Activated naive CD4-positive, alpha-beta T cell treated with anti-CD3 and anti-CD28 coated beads, Interleukin-2, amount 50 U/mL, for 16 hours (primary cell): ENCODE results near the gene STAG1.
"Not testable (repeated sequence)": the region's sequence is repeated elsewhere in the genome, so short reads cannot be mapped to it uniquely, and the experiment has no call there.

ENCODE experiments used
- DNase-seq: peaks from one replicate; pipeline ENCODE4 v3.0.0-alpha.2; 2020

The STAG1 gene

GRCh38 chr3:136741063-136741462 lies 11.1 kb downstream of the STAG1 start:
- DNase-seq, result no peak

GRCh38 chr3:136740351-136740958 lies 11.7 kb downstream of the STAG1 start:
- DNase-seq, result no peak

GRCh38 chr3:136736950-136737349 lies 15.2 kb downstream of the STAG1 start:
- not testable (repeated sequence) for DNase-seq

- no peak for DNase-seq
Observed at GRCh38 chr3:136735103-136735502, 17.1 kb downstream of the STAG1 start.

GRCh38 chr3:136734382-136735070 lies 17.7 kb downstream of the STAG1 start:
- no peak for DNase-seq

- DNase-seq, result no peak
Observed at GRCh38 chr3:136733317-136733833, 18.8 kb downstream of the STAG1 start.

- DNase-seq, result no peak
Observed at GRCh38 chr3:136731274-136731884, 20.8 kb downstream of the STAG1 start.

- DNase-seq, result no peak
Observed at GRCh38 chr3:136730595-136731273, 21.4 kb downstream of the STAG1 start.

GRCh38 chr3:136728918-136729317 lies 23.3 kb downstream of the STAG1 start:
- DNase-seq, result no peak

GRCh38 chr3:136728473-136728872 lies 23.7 kb downstream of the STAG1 start:
- no peak for DNase-seq

- DNase-seq, result no peak
Observed at GRCh38 chr3:136725468-136725867, 26.7 kb downstream of the STAG1 start.

- not testable (repeated sequence) for DNase-seq
Observed at GRCh38 chr3:136722916-136723315, 29.3 kb downstream of the STAG1 start.

- DNase-seq, result not testable (repeated sequence)
Observed at GRCh38 chr3:136722399-136722798, 29.8 kb downstream of the STAG1 start.

GRCh38 chr3:136720091-136720490 lies 32.1 kb downstream of the STAG1 start:
- no peak for DNase-seq

- DNase-seq, result no peak
Observed at GRCh38 chr3:136716629-136717028, 35.5 kb downstream of the STAG1 start.

- DNase-seq, result no peak
Observed at GRCh38 chr3:136714020-136714419, 38.2 kb downstream of the STAG1 start.

- no peak for DNase-seq
Observed at GRCh38 chr3:136712941-136713340, 39.2 kb downstream of the STAG1 start.

GRCh38 chr3:136711888-136712287 lies 40.3 kb downstream of the STAG1 start:
- not testable (repeated sequence) for DNase-seq

GRCh38 chr3:136711277-136711676 lies 40.9 kb downstream of the STAG1 start:
- DNase-seq, result no peak

- DNase-seq, result not testable (repeated sequence)
Observed at GRCh38 chr3:136709775-136710174, 42.4 kb downstream of the STAG1 start.

GRCh38 chr3:136708333-136708985 lies 43.7 kb downstream of the STAG1 start:
- DNase-seq, result no peak

GRCh38 chr3:136703429-136703828 lies 48.7 kb downstream of the STAG1 start:
- DNase-seq, result no peak

GRCh38 chr3:136699271-136699828 lies 52.8 kb downstream of the STAG1 start:
- no peak for DNase-seq
